ENCODE data around the gene PRXL2C. TPM values are rescaled to one million over a fixed set of nuclear protein-coding genes. Genes with fewer than 3 reads are reported as not detected.
"Not testable (repeated sequence)": the region's sequence is repeated elsewhere in the genome, so short reads cannot be mapped to it uniquely, and the experiment has no call there.

The PRXL2C gene
- total RNA-seq, 1 donor from 2014 or later = 17.5 TPM

- Mint-ChIP-seq H3K36me3 (ENCODE audit: low read depth, unreplicated experiment) (no peaks in the 10 kb centered on the region), H3K9me3 (ENCODE audit: unreplicated experiment) (no peaks in the 10 kb centered on the region), H3K27ac (ENCODE audit: unreplicated experiment) (no peak overlapping the region), H3K4me1 (ENCODE audit: unreplicated experiment) (no peaks in the 10 kb centered on the region), H3K4me3 (ENCODE audit: unreplicated experiment) (no peak overlapping the region), H3K27me3 (ENCODE audit: unreplicated experiment) (no peaks in the 10 kb centered on the region)
- no peak for DNase-seq (ENCODE audit: low spot score)
- no peak for TF ChIP-seq CTCF (IDR thresholded peaks at IDR 0.05; ENCODE audit: unreplicated experiment)
Observed at GRCh38 chr9:96667363-96667728, 12.2 kb upstream of the PRXL2C start.

- H3K4me3 Mint-ChIP-seq (ENCODE audit: unreplicated experiment); H3K36me3 Mint-ChIP-seq (ENCODE audit: low read depth, unreplicated experiment); H3K27me3 Mint-ChIP-seq (ENCODE audit: unreplicated experiment); H3K4me1 Mint-ChIP-seq (ENCODE audit: unreplicated experiment); H3K9me3 Mint-ChIP-seq (ENCODE audit: unreplicated experiment); H3K27ac Mint-ChIP-seq (ENCODE audit: unreplicated experiment): not testable (repeated sequence)
- DNase-seq (ENCODE audit: low spot score) = peak; percentile 22
- peak; percentile 87 for TF ChIP-seq CTCF (IDR thresholded peaks at IDR 0.05; ENCODE audit: unreplicated experiment)
Observed at GRCh38 chr9:96666653-96667362, 11.7 kb upstream of the PRXL2C start.

GRCh38 chr9:96665789-96666188 lies 10.7 kb upstream of the PRXL2C start:
- Mint-ChIP-seq H3K27ac (ENCODE audit: unreplicated experiment) (no peak overlapping the region), H3K36me3 (ENCODE audit: low read depth, unreplicated experiment) (no peaks in the 10 kb centered on the region), H3K4me1 (ENCODE audit: unreplicated experiment) (no peaks in the 10 kb centered on the region), H3K4me3 (ENCODE audit: unreplicated experiment) (no peak overlapping the region), H3K9me3 (ENCODE audit: unreplicated experiment) (no peaks in the 10 kb centered on the region), H3K27me3 (ENCODE audit: unreplicated experiment) (no peaks in the 10 kb centered on the region)
- TF ChIP-seq CTCF (IDR thresholded peaks at IDR 0.05; ENCODE audit: unreplicated experiment) = no peak
- no peak for DNase-seq (ENCODE audit: low spot score)

- Mint-ChIP-seq H3K27me3 (ENCODE audit: unreplicated experiment) (peaks cover 3% of the 10 kb centered on the region), H3K36me3 (ENCODE audit: low read depth, unreplicated experiment) (no peaks in the 10 kb centered on the region), H3K27ac (ENCODE audit: unreplicated experiment) (no peak overlapping the region), H3K4me1 (ENCODE audit: unreplicated experiment) (no peaks in the 10 kb centered on the region), H3K9me3 (ENCODE audit: unreplicated experiment) (no peaks in the 10 kb centered on the region), H3K4me3 (ENCODE audit: unreplicated experiment) (no peak overlapping the region)
- no peak for DNase-seq (ENCODE audit: low spot score)
- TF ChIP-seq CTCF (IDR thresholded peaks at IDR 0.05; ENCODE audit: unreplicated experiment) = no peak
Observed at GRCh38 chr9:96663506-96664120, 8.5 kb upstream of the PRXL2C start.

- Mint-ChIP-seq H3K4me1 (ENCODE audit: unreplicated experiment) (no peaks in the 10 kb centered on the region), H3K4me3 (ENCODE audit: unreplicated experiment) (no peak overlapping the region), H3K9me3 (ENCODE audit: unreplicated experiment) (no peaks in the 10 kb centered on the region), H3K36me3 (ENCODE audit: low read depth, unreplicated experiment) (no peaks in the 10 kb centered on the region), H3K27me3 (ENCODE audit: unreplicated experiment) (peaks cover 3% of the 10 kb centered on the region), H3K27ac (ENCODE audit: unreplicated experiment) (no peak overlapping the region)
- TF ChIP-seq CTCF (IDR thresholded peaks at IDR 0.05; ENCODE audit: unreplicated experiment) = no peak
- no peak for DNase-seq (ENCODE audit: low spot score)
Observed at GRCh38 chr9:96661711-96662110, 6.6 kb upstream of the PRXL2C start.
